Liver (tissue), 9 donors: ENCODE results near the gene NOVA2. TPM values are rescaled to one million over a fixed set of nuclear protein-coding genes. Genes with fewer than 3 reads are reported as not detected.

Experiments
- DNase-seq: peaks from one replicate; pipeline ENCODE4 v3.0.0-alpha.2; 2017; ENCODE audit warnings: low spot score
- H3K27ac ChIP-seq, 2 donors: one replicate each; pipeline ENCODE4 v1.7.0; 2013; ENCODE audit warnings: inconsistent platforms in 2 of 2, low read length in 2 of 2, control low read depth in 1 of 2, low read depth in 1 of 2, mild to moderate bottlenecking in 1 of 2
- H3K27me3 ChIP-seq, 4 donors: one replicate each; pipeline versions ENCODE4 v1.6.1 to v1.7.0; 2013; ENCODE audit warnings: low read length in 3 of 4, inconsistent platforms in 1 of 4, mild to moderate bottlenecking in 1 of 4, moderate library complexity in 1 of 4; ENCODE audit not compliant: control insufficient read depth in 4 of 4, insufficient read depth in 4 of 4
- H3K36me3 ChIP-seq, 4 donors: one replicate each; pipeline versions ENCODE4 v1.6.1 to v1.7.0; 2013; ENCODE audit warnings: low read length in 3 of 4, mild to moderate bottlenecking in 3 of 4, low read depth in 1 of 4, moderate library complexity in 1 of 4; ENCODE audit not compliant: control insufficient read depth in 4 of 4, insufficient read depth in 3 of 4
- H3K4me1 ChIP-seq, 4 donors: one replicate each; pipeline versions ENCODE4 v1.6.1 to v1.7.0; 2013; ENCODE audit warnings: low read length in 3 of 4, mild to moderate bottlenecking in 3 of 4, moderate library complexity in 1 of 4; ENCODE audit not compliant: control insufficient read depth in 4 of 4, insufficient read depth in 4 of 4
- H3K4me3 ChIP-seq, 3 donors: one replicate each; pipeline versions ENCODE4 v1.6.1 to v1.7.0; 2013; ENCODE audit warnings: low read length in 3 of 3, control low read depth in 1 of 3, low read depth in 1 of 3, mild to moderate bottlenecking in 1 of 3
- H3K9ac ChIP-seq, 2 donors: one replicate each; pipeline ENCODE4 v1.7.0; 2013; ENCODE audit warnings: low read length in 2 of 2, mild to moderate bottlenecking in 2 of 2, moderate library complexity in 2 of 2, control low read depth in 1 of 2, low read depth in 1 of 2
- H3K9me3 ChIP-seq, 4 donors: one replicate each; pipeline versions ENCODE4 v1.6.1 to v1.7.0; 2013; ENCODE audit warnings: low read length in 3 of 4; ENCODE audit not compliant: control insufficient read depth in 4 of 4
- EGR1 ChIP-seq, 2 donors: IDR thresholded peaks; 2 replicates each; pipeline ENCODE4 v1.6.1; 2016 to 2018; ENCODE audit warnings: antibody characterized with exemption in 2 of 2, low read depth in 2 of 2
- FOXA1 ChIP-seq: IDR thresholded peaks from 2 replicates; pipeline ENCODE4 v1.6.1; 2016; ENCODE audit warnings: antibody characterized with exemption
- FOXA2 ChIP-seq: IDR thresholded peaks from 2 replicates; pipeline ENCODE4 v1.6.1; 2016; ENCODE audit warnings: antibody characterized with exemption
- GABPA ChIP-seq, 2 donors: IDR thresholded peaks in 1 of 2; conservative IDR thresholded peaks in 1 of 2; 2 replicates each; pipeline ENCODE4 v1.6.1; 2016; ENCODE audit warnings: antibody characterized with exemption in 2 of 2, mild to moderate bottlenecking in 1 of 2, moderate library complexity in 1 of 2
- HNF4G ChIP-seq: IDR thresholded peaks from 2 replicates; pipeline ENCODE4 v1.6.1; 2016; ENCODE audit warnings: antibody characterized with exemption
- JUND ChIP-seq, 2 donors: IDR thresholded peaks; 2 replicates each; pipeline ENCODE4 v1.6.1; 2016; ENCODE audit warnings: antibody characterized with exemption in 2 of 2
- MAX ChIP-seq: IDR thresholded peaks from 2 replicates; pipeline ENCODE4 v1.6.1; 2016; ENCODE audit warnings: antibody characterized with exemption
- REST ChIP-seq: IDR thresholded peaks from 2 replicates; pipeline ENCODE4 v1.6.1; 2016; ENCODE audit warnings: antibody characterized with exemption, mild to moderate bottlenecking
- RXRA ChIP-seq, 2 donors: IDR thresholded peaks; 2 replicates each; pipeline ENCODE4 v1.6.1; 2017 to 2018; ENCODE audit warnings: antibody characterized with exemption in 2 of 2, mild to moderate bottlenecking in 1 of 2
- SP1 ChIP-seq: IDR thresholded peaks from 2 replicates; pipeline ENCODE4 v1.6.1; 2018; ENCODE audit warnings: antibody characterized with exemption, mild to moderate bottlenecking
- YY1 ChIP-seq: IDR thresholded peaks from 2 replicates; pipeline ENCODE4 v1.6.1; 2016; ENCODE audit warnings: antibody characterized with exemption, mild to moderate bottlenecking
- ZBTB33 ChIP-seq: IDR thresholded peaks from 2 replicates; pipeline ENCODE4 v1.6.1; 2016; ENCODE audit warnings: antibody characterized with exemption
- WGBS: extraction: QIAGEN DNeasy Blood & Tissue Kit; methylation state at CpG from one replicate; pipeline ENCODE4 v1.1.7; 2013; 5-methylcytosine and 5-hydroxymethylcytosine counted together
- polyA plus RNA-seq, 2 donors: library from polyadenylated mRNA; stranded (reverse) in 1 of 2; unstranded in 1 of 2; fragments of 200-250 nt in 1 of 2; fragments of >200 nt in 1 of 2; fragmentation: Nextera tagmentation in 1 of 2; extraction: Ambion mirVana in 1 of 2; gene quantifications; one replicate each; pipeline versions ENCODE4 v1.2.1 to v1.2.3, GENCODE V29; 2013 to 2015
- total RNA-seq, 2 donors: library from RNA; depleted of rRNA; stranded (reverse); fragments of >200 nt; gene quantifications; one replicate each; pipeline ENCODE4 v1.2.3, GENCODE V29; 2014
- donor health status: healthy.
- donor health status: healthy.
- donor health status: healthy.
- donor health status: healthy.
- donor health status: healthy.

Gene NOVA2
- total and polyA plus RNA-seq, 4 donors, result 0.31 to 1.6 (median 0.42) TPM

GRCh38 chr19:45887200-45887710 is 86.4 kb downstream of the NOVA2 start:
- TF ChIP-seq ZBTB33 (no peak), YY1 (peak; percentile 2)
- WGBS, result 36% methylated on average over 10 of the region's 10 CpGs
- peaks cover 16 to 45% (median 28%) of the 10 kb centered on the region in 4 donors for H3K4me1 ChIP-seq
- H3K27me3 ChIP-seq, result no peaks in the 10 kb centered on the region
- peak overlapping the region; percentile 80 to 83 (median 81) for H3K4me3 ChIP-seq
- H3K36me3 ChIP-seq, result no peaks in the 10 kb centered on the region
- DNase-seq, result no peak
- H3K9me3 ChIP-seq, result no peaks in the 10 kb centered on the region
- H3K27ac ChIP-seq, result peak overlapping the region; percentile 90 to 94
- H3K9ac ChIP-seq, result peak overlapping the region; percentile 90 to 98

- Histone ChIP-seq H3K36me3 (no peaks in the 10 kb centered on the region), H3K4me1 (peaks cover 16 to 47% (median 29%) of the 10 kb centered on the region in 4 donors), H3K27me3 (no peaks in the 10 kb centered on the region), H3K9me3 (no peaks in the 10 kb centered on the region), H3K9ac (peak overlapping the region; percentile 90 to 98), H3K27ac (peak overlapping the region; percentile 90 to 94), H3K4me3 (peak overlapping the region; percentile 80 to 83 (median 81))
- TF ChIP-seq SP1 (peak; percentile 51), RXRA (IDR thresholded peaks at IDR 0.05) (peak; percentile 25 to 35), ZBTB33 (peak; percentile 69), FOXA2 (no peak), MAX (peak; percentile 76), REST (peak; percentile 57), EGR1 (IDR thresholded peaks at IDR 0.05; ENCODE audit: low read depth in 2 of 2) (peak in 1 of 2 donors; percentile 31), GABPA (IDR thresholded peaks at IDR 0.05 in 1 of 2, conservative IDR thresholded peaks at IDR 0.05 in 1 of 2) (peak; percentile 74 to 93), JUND (IDR thresholded peaks at IDR 0.05) (peak in 1 of 2 donors; percentile 11), HNF4G (no peak), FOXA1 (no peak)
- peak; percentile 91 for DNase-seq
- WGBS, result under 1% methylated on average over 32 of the region's 32 CpGs
These were observed 87.1 kb downstream of the NOVA2 start for GRCh38 chr19:45886427-45887199.
